ENCODE measurements around the gene RUNX2. TPM values are rescaled to one million over a fixed set of nuclear protein-coding genes. Genes with fewer than 3 reads are reported as not detected.

Gene RUNX2
- 1.00 and 1.4 TPM in 2 replicates for total RNA-seq (2011; cell fraction: chromatin; rRNA removed; ENCODE audit: low replicate concordance)
- 0.50 and 0.53 TPM in 2 replicates for total RNA-seq (2011; cell fraction: nucleolus; rRNA removed)
- 0.73 and 1.5 TPM in 2 replicates for total RNA-seq (2011; cell fraction: nucleoplasm; rRNA removed)
- 0.41 and 0.49 TPM in 2 replicates for total RNA-seq (2014; rRNA removed)
- total RNA-seq (2014; rRNA removed; fragmentation: Illumina TruSeq; extraction: Trizol) = 0.40 and 0.57 TPM in 2 replicates
- 0.43 and 0.45 TPM in 2 replicates for total RNA-seq (2015; rRNA removed; fragmentation: Illumina TruSeq; extraction: Trizol)
- total RNA-seq (2021) = 0.98 and 1.00 TPM in 2 replicates
- 0.26 and 0.32 TPM in 2 replicates for polyA plus RNA-seq (2011; rRNA removed)
- polyA plus RNA-seq (2011; cell fraction: cytosol; rRNA removed) = 0.10 and 0.16 TPM in 2 replicates
- 0.65 and 2.2 TPM in 2 replicates for polyA plus RNA-seq (2011; cell fraction: nucleus; rRNA removed)
- 1.6 and 4.5 TPM in 2 replicates for polyA plus RNA-seq (2012)
- 0.97 and 1.1 TPM in 2 replicates for polyA plus RNA-seq (2014; fragmentation: Illumina TruSeq; extraction: Trizol)
- under 1 TPM; 0.29 to 0.51 TPM for polyA plus RNA-seq (2014; fragmentation: Nextera tagmentation; extraction: Ambion mirVana)
- 0.30 and 0.86 TPM in 2 replicates for polyA plus RNA-seq (2014; rRNA removed)
- 0.15 and 0.25 TPM in 2 replicates for polyA minus RNA-seq (2011; rRNA and poly(A)+ RNA removed)
- polyA minus RNA-seq (2011; cell fraction: cytosol; rRNA and poly(A)+ RNA removed) = 0.19 TPM in 1 of 2 replicates, not detected in the other
- polyA minus RNA-seq (2011; cell fraction: nucleus; rRNA and poly(A)+ RNA removed) = 0.44 and 0.54 TPM in 2 replicates
- Bru-seq, nascent RNA = percentile 37 among the genes with signal in this experiment
- percentile 39 among the genes with signal in this experiment for BruChase-seq, experiment 1, labeled RNA remaining after a 2-hour chase
- BruChase-seq, experiment 2, labeled RNA remaining after a 6-hour chase = percentile 34 among the genes with signal in this experiment
- long read RNA-seq, experiment 1, partial matches to known transcripts = 0 of 2 reads
- long read RNA-seq, experiment 1, other reads (novel, unspliced or antisense) = 2 of 2 reads
- long read RNA-seq, experiment 2, partial matches to known transcripts = 0 of 2 reads
- long read RNA-seq, experiment 2, other reads (novel, unspliced or antisense) = 2 of 2 reads
- long read RNA-seq, experiment 3 = 0 reads

DNA sequence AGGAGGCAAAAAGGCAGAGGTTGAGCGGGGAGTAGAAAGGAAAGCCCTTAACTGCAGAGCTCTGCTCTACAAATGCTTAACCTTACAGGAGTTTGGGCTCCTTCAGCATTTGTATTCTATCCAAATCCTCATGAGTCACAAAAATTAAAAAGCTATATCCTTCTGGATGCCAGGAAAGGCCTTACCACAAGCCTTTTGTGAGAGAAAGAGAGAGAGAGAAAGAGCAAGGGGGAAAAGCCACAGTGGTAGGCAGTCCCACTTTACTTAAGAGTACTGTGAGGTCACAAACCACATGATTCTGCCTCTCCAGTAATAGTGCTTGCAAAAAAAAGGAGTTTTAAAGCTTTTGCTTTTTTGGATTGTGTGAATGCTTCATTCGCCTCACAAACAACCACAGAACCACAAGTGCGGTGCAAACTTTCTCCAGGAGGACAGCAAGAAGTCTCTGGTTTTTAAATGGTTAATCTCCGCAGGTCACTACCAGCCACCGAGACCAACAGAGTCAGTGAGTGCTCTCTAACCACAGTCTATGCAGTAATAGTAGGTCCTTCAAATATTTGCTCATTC, at the start of gene RUNX2:
RUNX2 (plus strand) TSS at position 375 of the 567 bp plus-strand sequence. CDS start 397 bp downstream, outside the sequence.
- no peak within 1 kb of the TSS for H3K9ac ChIP-seq (ENCODE audit: insufficient read depth in 1 of 2, low read depth in 2 of 2, low read length in 2 of 2)

More for the DNA sequence above, at the start of gene RUNX2:
- Histone ChIP-seq H3K36me3 (ENCODE audit: control insufficient read depth, insufficient read depth, low read length) (no peaks in the 10 kb centered on the region), H3K9me3 (replicated peaks; ENCODE audit: control insufficient read depth, insufficient read depth, low read depth, low read length) (no peaks in the 10 kb centered on the region), H3K4me3 (no peak within 1 kb of the TSS), H2AFZ (ENCODE audit: low read depth, low read length) (0 out of 2 replicates have a peak within 1 kb of the TSS, but pooled peaks have one; percentile 7), H3K27me3 (ENCODE audit: control insufficient read depth in 2 of 2, insufficient read depth in 2 of 2, low read length in 2 of 2) (no peaks in the 10 kb centered on the region), H3K4me2 (ENCODE audit: insufficient read depth, low read length) (no peak within 1 kb of the TSS), H3K27ac (ENCODE audit: extremely low read depth, low read depth, low read length) (no peak within 1 kb of the TSS), H3K79me2 (ENCODE audit: control insufficient read depth, insufficient read depth, low read length) (no peaks in the 10 kb centered on the region), H3K9me1 (ENCODE audit: control insufficient read depth, insufficient read depth, low read length) (no peaks in the 10 kb centered on the region), H3K4me1 (replicated peaks in 1 of 2; ENCODE audit: control insufficient read depth in 2 of 2, insufficient read depth in 2 of 2, low read length in 2 of 2) (no peaks in the 10 kb centered on the region), H4K20me1 (replicated peaks; ENCODE audit: control insufficient read depth, insufficient read depth, low read length) (no peaks in the 10 kb centered on the region)
- peak; percentile 66 for ATAC-seq
- POLR2A ChIA-PET = interaction anchor here (1.4 to 1.6 kb wide), 2 partner anchors 11 kb away, joined by 3 to 6 read pairs; no protein-coding TSS in a partner anchor
- intact Hi-C loops (cut with micrococcal nuclease) (no loop called here), in situ Hi-C loops (cut with MboI) (no loop called here)
- no peak for DNase-seq (ENCODE audit: extremely low read depth in 1 of 4, low spot score in 3 of 4)
- 59% methylated on average over 5 of the region's 5 CpGs for WGBS (ENCODE audit: insufficient coverage, low coverage, missing lambda C conversion rate)
- TF ChIP-seq CBFB (CRISPR knock-in tag; IDR thresholded peaks at IDR 0.05) (no peak), ATF1 (CRISPR knock-in tag; IDR thresholded peaks at IDR 0.05) (no peak), ATF1 (tag; IDR thresholded peaks at IDR 0.05) (peak; percentile 13; the same call in 1 of the 2 replicates)
- BruUV-seq (replicated peaks) = no TSS peak
- CTCF ChIA-PET (ENCODE audit: low intra/inter-chr PET ratio) = no interaction called here
- FAIRE-seq = no peak

Measured in K562 (cell line).